NT2/D1 (cell line): ENCODE data around the gene CERS2.
A peak's percentile ranks its signal among the peaks of the same experiment; 100 is the strongest.

Experiments
- DNase-seq: peaks from one replicate; pipeline ENCODE4 v3.0.0-alpha.2; 2011; ENCODE audit warnings: low read depth, low spot score
- H3K27me3 ChIP-seq: 2 replicates; pipeline ENCODE4 v1.6.0; 2011; ENCODE audit warnings: mild to moderate bottlenecking; ENCODE audit not compliant: insufficient read length, insufficient read depth
- H3K36me3 ChIP-seq: 2 replicates; pipeline ENCODE4 v1.6.1; 2011; ENCODE audit warnings: mild to moderate bottlenecking, low read length, mixed read lengths; ENCODE audit not compliant: insufficient read depth, insufficient read length
- H3K4me1 ChIP-seq: 2 replicates; pipeline ENCODE4 v1.5.1; 2011; ENCODE audit not compliant: insufficient read depth, insufficient read length
- H3K4me3 ChIP-seq: 2 replicates; pipeline ENCODE4 v1.5.1; 2011; ENCODE audit warnings: low read depth; ENCODE audit not compliant: insufficient read length
- H3K9ac ChIP-seq: 2 replicates; pipeline ENCODE4 v1.6.0; 2011; ENCODE audit warnings: low read depth; ENCODE audit not compliant: insufficient read length
- H3K9me3 ChIP-seq: 2 replicates; pipeline ENCODE4 v1.5.1; 2011; ENCODE audit warnings: mild to moderate bottlenecking, low read length; ENCODE audit not compliant: insufficient read depth
- SUZ12 ChIP-seq: IDR thresholded peaks from 2 replicates; pipeline ENCODE4 v1.6.1; 2011; ENCODE audit not compliant: insufficient read length, insufficient read depth; ENCODE audit errors: extremely low read depth
- YY1 ChIP-seq: IDR thresholded peaks from 2 replicates; pipeline ENCODE4 v1.6.1; 2011; ENCODE audit not compliant: insufficient read length, insufficient read depth
- ZNF274 ChIP-seq: IDR thresholded peaks from 2 replicates; pipeline ENCODE4 v1.6.1; 2011; ENCODE audit warnings: mild to moderate bottlenecking, low read depth, low read length

Gene CERS2

GRCh38 chr1:150973258-150973835 is 1.3 kb downstream of the CERS2 start:
- H3K27me3 ChIP-seq = peaks cover 3% of the 10 kb centered on the region
- peaks cover 24% of the 10 kb centered on the region for H3K36me3 ChIP-seq
- peak overlapping the region; percentile 79 for H3K4me3 ChIP-seq
- DNase-seq = no peak
- peaks cover 37% of the 10 kb centered on the region for H3K4me1 ChIP-seq
- H3K9me3 ChIP-seq = no peaks in the 10 kb centered on the region
- peak overlapping the region; percentile 76 for H3K9ac ChIP-seq
- TF ChIP-seq YY1 (no peak), SUZ12 (no peak), ZNF274 (no peak)

DNA sequence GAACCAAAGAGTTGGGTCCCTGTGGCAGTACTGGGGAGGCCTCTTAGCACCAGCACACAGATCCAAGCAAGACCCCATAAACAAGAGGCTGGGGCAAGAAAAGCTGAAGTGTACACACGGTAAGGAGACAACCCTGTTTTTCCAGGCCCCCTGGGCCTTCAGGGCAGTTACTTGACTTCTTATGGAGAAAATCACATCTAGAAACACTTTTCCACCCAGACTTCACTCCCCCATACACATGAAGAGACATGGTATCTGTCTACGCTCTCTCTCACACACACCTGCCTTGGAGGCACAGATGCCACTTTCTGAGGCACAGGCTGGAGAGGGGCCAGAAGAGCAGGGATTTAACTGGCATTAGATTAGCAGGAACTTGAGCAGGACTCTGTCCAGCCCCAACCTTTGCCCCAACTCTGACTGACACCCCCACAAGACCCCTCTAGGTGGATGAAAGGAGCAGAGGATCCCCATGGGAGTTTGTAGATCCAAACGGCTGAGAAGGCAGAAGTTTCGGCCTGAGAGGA is 2.2 kb downstream of the CERS2 start:
- peaks cover 34% of the 10 kb centered on the region for H3K4me1 ChIP-seq
- TF ChIP-seq YY1 (no peak), SUZ12 (no peak), ZNF274 (no peak)
- no peak overlapping the region for H3K4me3 ChIP-seq
- no peak for DNase-seq
- H3K27me3 ChIP-seq = peaks cover 3% of the 10 kb centered on the region
- H3K36me3 ChIP-seq = peaks cover 33% of the 10 kb centered on the region
- H3K9ac ChIP-seq = peak overlapping the region; percentile 38
- no peaks in the 10 kb centered on the region for H3K9me3 ChIP-seq

DNA sequence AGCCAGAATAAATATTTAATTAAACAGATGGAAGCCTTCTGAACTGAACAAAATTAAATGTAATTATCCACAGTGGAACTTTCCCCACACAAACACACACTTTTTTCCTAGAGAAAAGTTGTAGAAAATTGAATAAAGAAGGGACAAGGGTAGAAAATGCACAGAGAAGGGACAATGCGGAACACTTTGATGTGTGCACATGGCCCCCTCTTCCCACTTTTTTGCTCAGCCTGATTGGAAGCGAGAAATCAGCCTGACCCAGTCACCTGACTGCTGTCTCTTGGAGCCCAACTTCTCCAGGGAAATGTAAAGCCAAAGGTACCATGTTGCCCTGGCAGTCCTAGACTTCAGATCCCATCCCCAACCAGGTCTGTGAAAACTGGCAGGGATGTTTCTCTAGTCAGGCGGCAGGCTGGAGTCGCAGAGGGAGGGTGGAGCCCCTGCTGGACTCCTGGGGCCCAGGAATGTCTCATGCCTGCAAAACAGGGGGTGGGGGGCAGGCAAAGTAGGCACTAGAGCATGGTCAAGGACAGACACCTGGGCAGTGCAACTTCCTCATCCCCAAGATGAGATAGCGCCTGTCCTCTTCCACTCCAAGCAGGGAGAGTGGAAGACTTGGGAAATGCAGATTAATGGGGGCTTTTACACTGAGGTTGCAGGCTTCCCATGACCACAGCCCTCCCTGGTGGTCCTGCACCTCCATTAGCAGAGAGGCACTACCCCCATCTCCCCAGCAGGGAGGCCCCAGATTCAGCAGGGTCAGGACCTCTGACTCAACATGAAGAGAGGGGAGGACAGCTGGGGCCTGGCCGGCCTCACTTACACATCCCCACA is 2.8 kb downstream of the CERS2 start:
- no peak for DNase-seq
- H3K9ac ChIP-seq = peak overlapping the region; percentile 51

GRCh38 chr1:150970808-150971582 is 3.6 kb downstream of the CERS2 start:
- no peak for DNase-seq
- TF ChIP-seq SUZ12 (no peak), ZNF274 (no peak), YY1 (no peak)
- Histone ChIP-seq H3K4me3 (no peak overlapping the region), H3K27me3 (peaks cover 3% of the 10 kb centered on the region), H3K4me1 (peaks cover 26% of the 10 kb centered on the region), H3K9ac (no peak overlapping the region), H3K36me3 (peaks cover 48% of the 10 kb centered on the region), H3K9me3 (no peaks in the 10 kb centered on the region)

More for the DNA sequence above, 2.8 kb downstream of the CERS2 start:
- peaks cover 30% of the 10 kb centered on the region for H3K4me1 ChIP-seq
- no peaks in the 10 kb centered on the region for H3K9me3 ChIP-seq
- peak overlapping the region; percentile 5 for H3K4me3 ChIP-seq
- H3K27me3 ChIP-seq = peaks cover 3% of the 10 kb centered on the region
- no peak for TF ChIP-seq ZNF274
- H3K36me3 ChIP-seq = peaks cover 40% of the 10 kb centered on the region

GRCh38 chr1:150969626-150970025 is 5.0 kb downstream of the CERS2 start:
- H3K9me3 ChIP-seq = no peaks in the 10 kb centered on the region
- H3K4me3 ChIP-seq = no peak overlapping the region
- H3K36me3 ChIP-seq = peaks cover 62% of the 10 kb centered on the region
- TF ChIP-seq ZNF274 = no peak
- TF ChIP-seq SUZ12 = no peak
- no peak for TF ChIP-seq YY1
- H3K27me3 ChIP-seq = peaks cover 3% of the 10 kb centered on the region
- H3K4me1 ChIP-seq = peaks cover 26% of the 10 kb centered on the region
- H3K9ac ChIP-seq = no peak overlapping the region
- no peak for DNase-seq

DNA sequence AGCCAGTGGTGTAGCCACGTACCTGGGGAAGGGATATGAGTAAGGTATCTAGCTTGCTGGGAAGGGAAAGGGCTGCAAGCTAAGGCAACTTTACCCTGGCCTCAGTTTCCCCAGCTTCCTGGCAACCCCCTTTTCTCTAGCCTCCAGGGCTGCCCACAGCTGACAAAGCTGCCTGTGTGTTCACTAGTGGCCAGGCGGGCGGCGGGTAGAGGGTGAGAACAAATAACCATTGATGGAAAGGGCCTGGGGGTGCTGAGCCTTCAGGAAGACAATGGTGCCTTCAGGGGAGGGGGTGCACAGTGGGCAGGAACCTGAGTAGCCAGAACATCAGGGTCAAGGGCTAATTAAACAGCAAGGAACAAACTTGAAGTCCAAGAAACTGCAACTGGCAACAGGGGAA is 6.1 kb downstream of the CERS2 start:
- no peaks in the 10 kb centered on the region for H3K9me3 ChIP-seq
- peaks cover 2% of the 10 kb centered on the region for H3K27me3 ChIP-seq
- no peak for DNase-seq
- H3K4me3 ChIP-seq = no peak overlapping the region
- H3K9ac ChIP-seq = no peak overlapping the region
- peaks cover 73% of the 10 kb centered on the region for H3K36me3 ChIP-seq
- peaks cover 25% of the 10 kb centered on the region for H3K4me1 ChIP-seq
- TF ChIP-seq SUZ12 = no peak
- TF ChIP-seq YY1 = no peak
- no peak for TF ChIP-seq ZNF274

DNA sequence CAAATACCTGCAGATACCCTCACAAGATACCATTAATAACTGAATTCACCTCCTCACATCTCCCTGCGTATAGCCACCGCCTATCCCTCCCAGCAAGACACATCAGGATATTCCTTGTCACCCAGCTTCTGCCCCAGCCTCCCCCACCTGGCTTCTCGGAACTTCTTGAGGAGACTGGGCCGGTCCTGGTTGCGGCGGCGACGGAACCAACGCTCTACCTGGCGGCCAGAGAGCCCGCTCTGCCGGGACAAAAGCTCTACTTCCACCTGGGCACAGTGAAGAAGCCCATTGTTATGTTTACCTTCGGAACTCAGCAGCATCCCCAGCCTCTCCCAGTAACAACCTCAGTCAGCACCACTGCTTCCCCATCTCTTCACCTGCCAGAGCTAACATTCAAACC is 6.7 kb downstream of the CERS2 start:
- peaks cover 79% of the 10 kb centered on the region for H3K36me3 ChIP-seq
- no peak for TF ChIP-seq SUZ12
- TF ChIP-seq YY1 = no peak
- TF ChIP-seq ZNF274 = no peak
- no peak overlapping the region for H3K9ac ChIP-seq
- no peak for DNase-seq
- peaks cover 19% of the 10 kb centered on the region for H3K4me1 ChIP-seq
- no peak overlapping the region for H3K4me3 ChIP-seq
- no peaks in the 10 kb centered on the region for H3K9me3 ChIP-seq
- no peaks in the 10 kb centered on the region for H3K27me3 ChIP-seq
